ENCODE data around the gene PLA2G2F. TPM values are rescaled to one million over a fixed set of nuclear protein-coding genes. Genes with fewer than 3 reads are reported as not detected.

PLA2G2F gene
- total and polyA plus RNA-seq, 2 of the 8 experiments (the other 6 are each of a cell fraction or from before 2014, with no cell fraction given): not detected

GRCh38 chr1:20160034-20160433, 20.9 kb downstream of the PLA2G2F start:
- no peak for FAIRE-seq
- no peak overlapping the region for H2AFZ ChIP-seq (ENCODE audit: low read length)

More at GRCh38 chr1:20160034-20160433, 20.9 kb downstream of the PLA2G2F start:
- Histone ChIP-seq H3K9ac (replicated peaks in 1 of 4; ENCODE audit: extremely low read depth in 1 of 4, low read depth in 3 of 4, low read length in 3 of 4) (no peak overlapping the region), H3K56ac (replicated peaks; ENCODE audit: insufficient read length, low read depth, low read length) (no peak overlapping the region), H3K27me3 (replicated peaks in 1 of 4; ENCODE audit: control insufficient read depth in 3 of 4, extremely low read depth in 1 of 4, insufficient read depth in 3 of 4, low read length in 3 of 4) (no peaks in the 10 kb centered on the region), H2BK12ac (ENCODE audit: low read depth, low read length) (no peak overlapping the region), H3K4ac (replicated peaks; ENCODE audit: insufficient read length, low read depth, low read length) (no peak overlapping the region), H3K18ac (ENCODE audit: extremely low read depth, low read length) (no peak overlapping the region), H4K20me1 (replicated peaks in 1 of 2; ENCODE audit: control insufficient read depth in 1 of 2, insufficient read depth in 2 of 2, low read length in 2 of 2) (no peaks in the 10 kb centered on the region), H4K5ac (ENCODE audit: insufficient read length, low read depth, low read length) (no peak overlapping the region), H3K36me3 (ENCODE audit: control insufficient read depth in 2 of 4, insufficient read depth in 4 of 4, low read length in 3 of 4) (no peaks in the 10 kb centered on the region), H3K79me2 (ENCODE audit: control insufficient read depth in 1 of 2, insufficient read depth in 2 of 2, low read length in 2 of 2) (no peaks in the 10 kb centered on the region), H2AK5ac (ENCODE audit: low read depth, low read length) (no peak overlapping the region), H3K79me1 (ENCODE audit: low read depth, low read length) (no peaks in the 10 kb centered on the region), H3K4me1 (replicated peaks in 1 of 4; ENCODE audit: control insufficient read depth in 3 of 4, insufficient read depth in 4 of 4, low read length in 3 of 4) (no peaks in the 10 kb centered on the region), H3K4me2 (ENCODE audit: insufficient read depth in 1 of 2, low read depth in 2 of 2, low read length in 2 of 2) (no peak overlapping the region), H3K27ac (ENCODE audit: low read depth, low read length) (no peak overlapping the region), H3K23me2 (ENCODE audit: low read depth, low read length) (no peaks in the 10 kb centered on the region), H3K14ac (ENCODE audit: insufficient read length) (no peak overlapping the region), H2BK120ac (replicated peaks; ENCODE audit: low read depth, low read length) (no peak overlapping the region), H2BK20ac (ENCODE audit: low read length) (no peak overlapping the region), H3K4me3 (ENCODE audit: extremely low read depth in 1 of 4, insufficient read depth in 2 of 4, low read depth in 3 of 4, low read length in 4 of 4) (no peak overlapping the region), H4K8ac (ENCODE audit: extremely low read depth, insufficient read depth, low read length) (no peak overlapping the region), H3K23ac (ENCODE audit: insufficient read length) (no peak overlapping the region), H3K9me3 (ENCODE audit: insufficient read depth in 2 of 2, low read depth in 1 of 2, low read length in 1 of 2) (peaks cover 18 to 19% of the 10 kb centered on the region in 2 experiments), H2BK15ac (ENCODE audit: low read length) (no peak overlapping the region), H4K91ac (replicated peaks; ENCODE audit: insufficient read length, low read length) (no peak overlapping the region), H2BK5ac (ENCODE audit: low read depth, low read length) (no peak overlapping the region)
- 94% methylated on average over 1 of the region's 1 CpG; no CpG with 5 or more reads in 1 of the 2 experiments for WGBS, 2 experiments (ENCODE audit: extremely low coverage in 1 of 2, insufficient coverage in 1 of 2, insufficient read length in 1 of 2, insufficient replicate concordance in 2 of 2, low coverage in 1 of 2, low lambda C conversion rate in 2 of 2, missing lambda C conversion rate in 1 of 2)
- TF ChIP-seq EP300 (IDR thresholded peaks at IDR 0.05; ENCODE audit: borderline replicate concordance in 1 of 2, low read depth in 2 of 2, low read length in 2 of 2): peak in 1 of 2 experiments; percentile 91; a peak in 1 of 3 replicates
- no peak for TF ChIP-seq NANOG (IDR thresholded peaks at IDR 0.05; ENCODE audit: insufficient read depth, low read depth, low read length, poor library complexity, severe bottlenecking)
- TF ChIP-seq SAP30 (IDR thresholded peaks at IDR 0.05; ENCODE audit: insufficient read depth, insufficient replicate concordance, low read length): no peak
- TF ChIP-seq CBX5 (IDR thresholded peaks at IDR 0.05; ENCODE audit: low read depth, low read length): no peak
- ChIA-PET CTCF (ENCODE audit: partially characterized antibody) (interaction anchor here (0.6 to 1.6 kb wide), 6 partner anchors 10 to 816 kb away, joined by 3 to 6 read pairs (median 4); no protein-coding TSS in a partner anchor), POLR2A (ENCODE audit: partially characterized antibody) (no interaction called here)
- no peak for DNase-seq (ENCODE audit: low read depth in 1 of 2, low spot score in 2 of 2)
